Tibial nerve (tissue), 3 donors: ENCODE results near the gene CX3CR1.
"Not testable (repeated sequence)": the region's sequence is repeated elsewhere in the genome, so short reads cannot be mapped to it uniquely, and the experiment has no call there.

Experiments
- POLR2A ChIP-seq, 2 donors: fragments of 450-650 bp; IDR thresholded peaks; one replicate each; pipeline ENCODE4 v1.6.1; 2017; ENCODE audit warnings: antibody characterized with exemption in 2 of 2, mild to moderate bottlenecking in 2 of 2, moderate library complexity in 2 of 2
- TF ChIP-seq, protein P1 (sequence below), 5 experiments: fragments of 200-600 bp in 3 of 5; fragments of 450-650 bp in 2 of 5; sonication (generic) in 3 of 5; IDR thresholded peaks; one replicate each; pipeline ENCODE4 v1.5.1; 2016 to 2019; ENCODE audit warnings: antibody characterized with exemption in 5 of 5, mild to moderate bottlenecking in 3 of 5, moderate library complexity in 2 of 5

DNA sequence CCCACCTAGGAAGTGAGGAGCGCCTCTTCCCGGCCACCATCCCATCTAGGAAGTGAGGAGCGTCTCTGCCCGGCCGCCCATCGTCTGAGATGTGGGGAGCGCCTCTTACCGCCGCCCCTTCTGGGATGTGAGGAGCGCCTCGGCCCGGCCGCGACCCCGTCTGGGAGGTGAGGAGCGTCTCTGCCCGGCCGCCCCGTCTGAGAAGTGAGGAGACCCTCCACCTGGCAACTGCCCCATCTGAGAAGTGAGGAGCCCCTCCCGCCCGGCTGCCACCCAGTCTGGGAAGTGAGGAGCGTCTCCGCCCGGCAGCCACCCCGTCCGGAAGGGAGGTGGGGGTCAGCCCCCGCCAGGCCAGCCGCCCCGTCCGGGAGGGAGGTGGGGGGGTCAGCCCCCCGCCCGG lies 52.2 kb downstream of the CX3CR1 start:
- not testable (repeated sequence) for TF ChIP-seq POLR2A (IDR thresholded peaks at IDR 0.05)
- TF ChIP-seq, protein P1, sequence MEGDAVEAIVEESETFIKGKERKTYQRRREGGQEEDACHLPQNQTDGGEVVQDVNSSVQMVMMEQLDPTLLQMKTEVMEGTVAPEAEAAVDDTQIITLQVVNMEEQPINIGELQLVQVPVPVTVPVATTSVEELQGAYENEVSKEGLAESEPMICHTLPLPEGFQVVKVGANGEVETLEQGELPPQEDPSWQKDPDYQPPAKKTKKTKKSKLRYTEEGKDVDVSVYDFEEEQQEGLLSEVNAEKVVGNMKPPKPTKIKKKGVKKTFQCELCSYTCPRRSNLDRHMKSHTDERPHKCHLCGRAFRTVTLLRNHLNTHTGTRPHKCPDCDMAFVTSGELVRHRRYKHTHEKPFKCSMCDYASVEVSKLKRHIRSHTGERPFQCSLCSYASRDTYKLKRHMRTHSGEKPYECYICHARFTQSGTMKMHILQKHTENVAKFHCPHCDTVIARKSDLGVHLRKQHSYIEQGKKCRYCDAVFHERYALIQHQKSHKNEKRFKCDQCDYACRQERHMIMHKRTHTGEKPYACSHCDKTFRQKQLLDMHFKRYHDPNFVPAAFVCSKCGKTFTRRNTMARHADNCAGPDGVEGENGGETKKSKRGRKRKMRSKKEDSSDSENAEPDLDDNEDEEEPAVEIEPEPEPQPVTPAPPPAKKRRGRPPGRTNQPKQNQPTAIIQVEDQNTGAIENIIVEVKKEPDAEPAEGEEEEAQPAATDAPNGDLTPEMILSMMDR (IDR thresholded peaks at IDR 0.05) = not testable (repeated sequence)
